ENCODE data around the gene SHISAL2A. TPM values are rescaled to one million over a fixed set of nuclear protein-coding genes. Genes with fewer than 3 reads are reported as not detected.

SHISAL2A gene
- total and polyA plus RNA-seq, 2 of the 8 experiments (the other 6 are each of a cell fraction or from before 2014, with no cell fraction given): 0.74 to 2.1 TPM

DNA sequence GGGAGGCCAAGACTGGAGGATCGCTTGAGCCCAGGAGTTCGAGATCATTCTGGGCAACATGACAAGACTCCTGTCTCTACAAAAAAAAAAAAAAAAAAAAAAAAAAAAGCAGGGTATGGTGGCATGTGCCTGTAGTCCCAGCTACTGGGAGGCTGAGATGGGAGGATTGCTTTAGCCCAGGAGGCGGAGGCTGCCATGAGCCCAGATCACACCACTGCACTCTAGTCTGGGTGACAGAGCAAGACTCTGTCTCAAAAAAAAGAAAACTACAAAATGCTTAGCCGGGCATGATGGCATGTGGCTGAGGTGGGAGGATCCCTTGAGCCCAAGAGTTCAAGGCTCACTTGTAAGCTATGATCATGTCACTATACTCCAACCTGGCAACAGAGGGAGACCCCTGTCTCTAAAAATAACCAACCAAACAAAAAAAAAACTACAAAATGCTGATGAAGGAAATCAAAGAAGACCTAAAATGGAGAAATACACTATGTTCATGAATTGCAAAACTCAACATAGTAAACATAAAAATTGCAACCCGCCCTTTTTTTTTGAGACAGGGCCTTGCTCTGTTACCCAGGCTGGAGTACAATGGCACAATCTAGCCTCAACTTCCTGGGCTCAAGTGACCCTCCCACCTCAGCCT, 20.4 kb downstream of the SHISAL2A start:
- Histone ChIP-seq H3K4me1 (replicated peaks in 1 of 4; ENCODE audit: control insufficient read depth in 3 of 4, insufficient read depth in 4 of 4, low read length in 3 of 4) (no peaks in the 10 kb centered on the region), H3K18ac (ENCODE audit: extremely low read depth, low read length) (no peak overlapping the region)

More for the DNA sequence above, 20.4 kb downstream of the SHISAL2A start:
- Histone ChIP-seq H3K14ac (ENCODE audit: insufficient read length) (no peak overlapping the region), H3K36me3 (ENCODE audit: control insufficient read depth in 2 of 4, insufficient read depth in 4 of 4, low read length in 3 of 4) (no peaks in the 10 kb centered on the region), H2BK120ac (replicated peaks; ENCODE audit: low read depth, low read length) (no peak overlapping the region), H2BK15ac (ENCODE audit: low read length) (no peak overlapping the region), H2BK5ac (ENCODE audit: low read depth, low read length) (no peak overlapping the region), H4K91ac (replicated peaks; ENCODE audit: insufficient read length, low read length) (no peak overlapping the region), H3K56ac (replicated peaks; ENCODE audit: insufficient read length, low read depth, low read length) (no peak overlapping the region), H4K5ac (ENCODE audit: insufficient read length, low read depth, low read length) (no peak overlapping the region), H4K8ac (ENCODE audit: extremely low read depth, insufficient read depth, low read length) (no peak overlapping the region), H2BK20ac (ENCODE audit: low read length) (no peak overlapping the region), H3K4ac (replicated peaks; ENCODE audit: insufficient read length, low read depth, low read length) (no peak overlapping the region), H3K27ac (ENCODE audit: low read depth, low read length) (no peak overlapping the region), H3K79me2 (ENCODE audit: control insufficient read depth in 1 of 2, insufficient read depth in 2 of 2, low read length in 2 of 2) (no peaks in the 10 kb centered on the region), H3K4me3 (ENCODE audit: extremely low read depth in 1 of 4, insufficient read depth in 2 of 4, low read depth in 3 of 4, low read length in 4 of 4) (no peak overlapping the region), H3K4me2 (ENCODE audit: insufficient read depth in 1 of 2, low read depth in 2 of 2, low read length in 2 of 2) (no peak overlapping the region), H3K23ac (ENCODE audit: insufficient read length) (no peak overlapping the region), H3K27me3 (replicated peaks in 1 of 4; ENCODE audit: control insufficient read depth in 3 of 4, extremely low read depth in 1 of 4, insufficient read depth in 3 of 4, low read length in 3 of 4) (no peaks in the 10 kb centered on the region), H3K23me2 (ENCODE audit: low read depth, low read length) (no peaks in the 10 kb centered on the region), H2BK12ac (ENCODE audit: low read depth, low read length) (no peak overlapping the region), H3K9me3 (ENCODE audit: insufficient read depth in 2 of 2, low read depth in 1 of 2, low read length in 1 of 2) (no peaks in the 10 kb centered on the region), H2AFZ (ENCODE audit: low read length) (no peak overlapping the region), H3K9ac (replicated peaks in 1 of 4; ENCODE audit: extremely low read depth in 1 of 4, low read depth in 3 of 4, low read length in 3 of 4) (no peak overlapping the region), H2AK5ac (ENCODE audit: low read depth, low read length) (no peak overlapping the region), H4K20me1 (replicated peaks in 1 of 2; ENCODE audit: control insufficient read depth in 1 of 2, insufficient read depth in 2 of 2, low read length in 2 of 2) (no peaks in the 10 kb centered on the region), H3K79me1 (ENCODE audit: low read depth, low read length) (no peaks in the 10 kb centered on the region)
- ChIA-PET CTCF (ENCODE audit: partially characterized antibody) (no interaction called here), POLR2A (ENCODE audit: partially characterized antibody) (interaction anchor here (1.2 kb wide), 1 partner anchor 80 kb away, joined by 3 read pairs; no protein-coding TSS in a partner anchor)
- no peak for DNase-seq (ENCODE audit: low read depth in 1 of 2, low spot score in 2 of 2)
- 83% methylated on average over 5 of the region's 5 CpGs; no CpG with 5 or more reads in 1 of the 2 experiments for WGBS, 2 experiments (ENCODE audit: extremely low coverage in 1 of 2, insufficient coverage in 1 of 2, insufficient read length in 1 of 2, insufficient replicate concordance in 2 of 2, low coverage in 1 of 2, low lambda C conversion rate in 2 of 2, missing lambda C conversion rate in 1 of 2)
- FAIRE-seq: no peak
- TF ChIP-seq FOSL1 (IDR thresholded peaks at IDR 0.05; ENCODE audit: insufficient read depth, low read depth, low read length): no peak
- TF ChIP-seq KDM5A (IDR thresholded peaks at IDR 0.05; ENCODE audit: low read length): no peak
- no peak for TF ChIP-seq NRF1 (IDR thresholded peaks at IDR 0.05; ENCODE audit: low read depth, low read length)
- TF ChIP-seq BCL11A (IDR thresholded peaks at IDR 0.05; ENCODE audit: low read depth in 2 of 2, low read length in 2 of 2): no peak
- TF ChIP-seq CBX5 (IDR thresholded peaks at IDR 0.05; ENCODE audit: low read depth, low read length): no peak
- TF ChIP-seq ASH2L (IDR thresholded peaks at IDR 0.05; ENCODE audit: low read length): no peak

Measured in H1 (cell line).